GM15510 (cell line): ENCODE measurements around the gene COL4A1.

Experiments
- POLR2A ChIP-seq: IDR thresholded peaks from 3 replicates; pipeline ENCODE4 v1.6.1; 2011; ENCODE audit warnings: borderline replicate concordance; ENCODE audit not compliant: insufficient read length; ENCODE audit errors: extremely low read depth

COL4A1 gene

DNA sequence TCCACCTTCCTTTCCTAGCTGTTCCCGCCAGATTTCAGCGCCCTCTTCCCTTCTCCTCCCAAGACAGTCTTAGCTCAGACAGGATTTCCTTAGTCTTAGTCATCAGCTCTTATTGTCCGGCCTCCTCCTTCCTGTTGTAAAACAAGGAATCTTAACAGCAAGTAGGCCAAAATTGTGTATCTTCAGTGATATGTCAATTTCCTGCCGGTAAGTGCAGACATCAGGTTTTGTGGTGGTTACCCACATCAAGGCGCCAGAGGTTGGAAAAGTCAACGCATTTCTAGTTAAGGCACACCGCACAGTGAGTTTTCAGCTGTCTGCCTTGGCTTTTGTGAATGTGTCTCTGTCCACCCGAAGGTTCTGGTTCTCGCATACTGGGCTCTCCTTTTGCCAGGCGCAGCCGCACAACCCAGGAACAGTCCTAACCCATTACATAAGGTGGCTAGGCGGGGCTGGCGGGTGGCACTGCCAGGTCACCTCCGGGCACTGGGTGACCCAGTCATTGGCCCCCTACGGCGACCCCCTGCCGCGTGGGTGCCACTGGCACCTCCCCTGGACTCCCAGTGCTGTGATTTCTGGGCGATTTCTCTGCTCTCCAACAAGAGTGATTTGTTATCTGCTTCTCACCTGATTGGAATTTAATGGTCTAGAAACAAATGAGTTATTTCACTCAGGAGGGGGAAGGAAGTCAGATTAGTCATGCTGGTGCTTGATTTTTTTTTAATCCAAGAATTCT, 13.0 kb upstream of the COL4A1 start:
- no peak for TF ChIP-seq POLR2A

DNA sequence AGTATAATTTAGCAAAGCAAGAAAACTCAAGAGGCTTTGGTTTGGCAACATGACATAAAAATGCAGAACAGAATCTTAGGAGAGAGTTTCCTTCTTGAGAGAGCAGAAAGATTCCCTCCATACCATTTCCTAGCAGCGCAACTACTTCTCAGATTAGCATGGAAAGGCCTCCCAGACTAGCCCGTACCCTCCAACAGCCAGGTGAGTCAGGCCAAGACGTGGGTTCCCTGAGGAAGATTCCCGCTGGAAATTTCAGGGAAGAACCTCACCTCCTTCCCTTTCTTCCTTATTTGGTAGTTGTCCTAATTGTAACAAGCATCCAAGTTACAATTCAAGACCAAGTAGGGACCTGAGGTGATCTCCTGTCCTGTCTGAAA, 12.4 kb upstream of the COL4A1 start:
- no peak for TF ChIP-seq POLR2A

DNA sequence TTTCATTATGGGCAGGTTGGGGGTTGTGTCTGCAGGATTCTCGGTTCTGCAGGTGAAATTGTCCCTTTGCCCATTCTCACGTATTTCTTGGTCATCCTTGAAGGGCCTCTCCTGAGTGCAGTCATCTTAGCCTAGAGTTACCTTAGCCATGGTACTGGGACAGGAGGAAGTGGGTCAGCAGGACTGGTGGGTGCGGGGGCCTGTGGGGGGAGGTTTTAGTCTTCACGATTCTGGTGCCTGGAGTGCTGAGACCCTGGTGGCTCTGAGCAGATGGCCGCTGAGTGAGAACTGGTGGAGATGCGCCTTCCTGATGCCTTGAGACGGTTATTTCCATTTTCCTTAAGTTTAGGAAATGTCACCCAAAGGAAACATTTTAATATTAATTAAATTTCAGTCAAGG, 12.0 kb upstream of the COL4A1 start:
- TF ChIP-seq POLR2A, result no peak

DNA sequence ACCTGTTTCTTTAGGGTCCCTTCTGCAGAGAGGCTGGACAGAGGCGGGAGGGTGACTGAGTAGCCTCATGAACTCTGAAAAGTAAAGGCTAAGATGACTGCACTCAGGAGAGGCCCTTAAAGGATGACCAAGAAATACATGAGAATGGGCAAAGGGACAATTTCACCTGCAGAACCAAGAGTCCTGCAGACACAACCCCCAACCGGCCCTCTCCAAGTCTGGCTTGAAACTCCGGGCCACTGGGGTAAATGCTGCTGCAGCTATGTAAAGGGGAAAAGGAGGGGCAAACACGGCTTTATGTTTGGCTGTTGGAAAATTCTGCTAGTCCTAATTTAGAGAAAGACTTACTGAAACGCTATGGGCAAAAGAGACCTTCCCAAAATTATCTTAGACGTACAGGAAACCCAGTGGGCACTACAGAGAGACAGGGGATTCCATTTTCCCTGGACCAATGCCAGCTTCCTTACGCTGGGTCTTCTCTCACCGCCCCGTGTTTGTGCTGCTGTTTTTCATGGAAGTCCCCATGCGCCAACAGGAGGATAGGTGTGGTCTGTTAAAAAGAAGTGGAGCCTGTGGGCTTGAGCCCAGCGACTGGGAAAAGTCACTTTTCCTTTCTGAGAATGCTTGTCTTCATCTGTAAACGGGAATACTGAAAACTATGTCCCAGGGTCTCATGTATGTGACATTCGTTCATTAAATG, 10.7 kb upstream of the COL4A1 start:
- no peak for TF ChIP-seq POLR2A

DNA sequence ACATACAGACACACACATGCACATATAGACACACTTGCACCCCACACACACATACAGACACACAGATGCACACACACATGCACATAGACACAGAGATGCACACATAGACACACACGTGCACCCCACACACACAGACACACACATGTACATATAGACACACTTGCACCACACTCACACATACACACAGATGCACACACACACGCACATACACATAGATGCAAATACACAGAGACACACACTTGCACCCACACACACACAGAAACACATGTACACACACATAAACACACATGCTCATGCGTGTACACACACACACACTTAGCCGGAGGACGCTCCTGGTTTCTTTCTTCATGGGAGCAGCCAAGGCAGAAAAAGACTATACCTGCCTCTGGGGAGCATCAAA, 10.1 kb upstream of the COL4A1 start:
- TF ChIP-seq POLR2A, result no peak

DNA sequence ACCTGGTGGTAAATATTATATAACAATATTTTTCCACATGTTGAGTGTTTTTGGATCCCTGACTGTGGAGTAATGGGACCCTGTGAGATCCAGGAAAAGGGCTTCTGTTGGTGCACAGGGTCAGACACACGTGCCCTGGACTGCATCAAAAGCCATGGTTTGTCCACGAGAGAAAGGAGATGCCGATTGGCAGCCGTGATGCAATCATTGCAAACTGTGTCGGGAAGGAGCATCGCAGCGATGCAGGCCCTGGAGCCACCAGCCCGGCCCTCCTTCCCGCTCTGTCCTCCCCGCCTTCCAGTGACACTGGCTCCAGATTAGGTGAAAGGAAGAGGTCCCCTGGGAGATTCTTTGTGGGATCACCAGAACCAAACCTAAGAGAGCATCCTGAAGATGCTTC, 9.2 kb upstream of the COL4A1 start:
- no peak for TF ChIP-seq POLR2A

DNA sequence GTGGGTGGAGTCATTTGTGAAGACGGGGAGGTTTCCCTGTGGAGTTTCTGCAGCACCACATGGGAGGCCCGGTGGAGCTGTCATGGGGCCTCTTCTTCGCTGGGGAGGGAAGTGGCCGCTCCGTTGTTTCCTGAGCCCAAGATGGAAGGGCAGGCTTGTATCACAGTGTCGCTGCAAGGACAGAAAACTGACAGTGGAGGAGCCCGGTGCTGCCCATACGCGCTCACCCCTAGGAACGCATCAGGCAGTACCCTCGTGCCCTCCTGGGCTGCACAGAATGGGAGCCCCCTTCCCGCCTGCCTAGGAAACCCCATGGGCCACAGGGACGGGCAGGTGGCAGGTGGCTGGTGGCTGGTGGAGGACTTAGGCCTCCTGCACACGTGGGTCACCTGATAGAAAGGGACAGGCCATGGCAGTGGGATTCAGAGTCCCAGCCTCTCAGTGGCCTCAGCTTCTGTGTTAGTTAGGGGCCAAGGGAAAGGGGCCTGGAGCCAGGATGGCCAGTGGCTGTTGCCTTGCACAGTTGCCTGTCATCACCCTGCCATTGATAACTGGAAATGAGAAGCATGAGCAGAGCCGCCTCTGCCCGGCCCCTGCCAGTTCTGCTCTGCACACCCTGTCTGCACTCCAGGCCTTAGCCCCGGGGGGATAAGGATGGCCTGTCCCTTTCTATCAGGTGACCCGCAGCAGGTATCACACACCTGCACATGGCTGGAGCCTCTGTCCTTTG, 7.7 kb upstream of the COL4A1 start:
- no peak for TF ChIP-seq POLR2A

DNA sequence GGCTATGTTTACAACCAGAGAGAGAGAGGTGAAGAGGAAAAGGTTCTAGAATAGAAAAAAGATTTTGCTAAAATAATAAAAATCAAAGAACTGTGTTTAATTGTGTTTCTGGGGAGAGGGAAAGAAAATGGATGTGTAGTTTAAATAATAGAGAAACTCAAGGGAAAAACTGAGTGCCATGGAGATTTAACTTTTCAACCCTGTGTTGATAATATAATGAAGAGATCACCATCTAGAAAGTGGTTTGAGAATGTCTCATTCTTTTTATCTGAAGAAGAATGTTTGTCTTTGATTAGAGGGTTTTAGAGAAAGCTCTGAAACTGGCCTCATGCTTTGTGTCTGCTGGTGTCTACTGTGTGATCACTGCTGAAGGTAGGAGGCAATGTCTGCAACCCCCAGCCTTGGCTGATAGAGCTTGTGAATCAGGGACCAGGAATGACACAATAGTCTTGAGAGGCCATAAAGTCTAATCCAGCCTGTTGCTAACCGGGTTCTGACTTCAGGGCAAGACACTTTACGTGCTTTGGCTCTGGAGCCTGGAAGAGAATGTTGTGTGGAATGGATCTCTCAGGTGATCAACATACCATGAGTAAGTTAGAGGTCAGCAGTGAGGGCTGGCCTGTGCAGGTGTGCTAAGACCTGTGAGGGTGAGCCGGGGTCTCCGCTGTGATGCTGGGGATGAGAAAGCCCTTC, 5.5 kb upstream of the COL4A1 start:
- TF ChIP-seq POLR2A, result no peak

DNA sequence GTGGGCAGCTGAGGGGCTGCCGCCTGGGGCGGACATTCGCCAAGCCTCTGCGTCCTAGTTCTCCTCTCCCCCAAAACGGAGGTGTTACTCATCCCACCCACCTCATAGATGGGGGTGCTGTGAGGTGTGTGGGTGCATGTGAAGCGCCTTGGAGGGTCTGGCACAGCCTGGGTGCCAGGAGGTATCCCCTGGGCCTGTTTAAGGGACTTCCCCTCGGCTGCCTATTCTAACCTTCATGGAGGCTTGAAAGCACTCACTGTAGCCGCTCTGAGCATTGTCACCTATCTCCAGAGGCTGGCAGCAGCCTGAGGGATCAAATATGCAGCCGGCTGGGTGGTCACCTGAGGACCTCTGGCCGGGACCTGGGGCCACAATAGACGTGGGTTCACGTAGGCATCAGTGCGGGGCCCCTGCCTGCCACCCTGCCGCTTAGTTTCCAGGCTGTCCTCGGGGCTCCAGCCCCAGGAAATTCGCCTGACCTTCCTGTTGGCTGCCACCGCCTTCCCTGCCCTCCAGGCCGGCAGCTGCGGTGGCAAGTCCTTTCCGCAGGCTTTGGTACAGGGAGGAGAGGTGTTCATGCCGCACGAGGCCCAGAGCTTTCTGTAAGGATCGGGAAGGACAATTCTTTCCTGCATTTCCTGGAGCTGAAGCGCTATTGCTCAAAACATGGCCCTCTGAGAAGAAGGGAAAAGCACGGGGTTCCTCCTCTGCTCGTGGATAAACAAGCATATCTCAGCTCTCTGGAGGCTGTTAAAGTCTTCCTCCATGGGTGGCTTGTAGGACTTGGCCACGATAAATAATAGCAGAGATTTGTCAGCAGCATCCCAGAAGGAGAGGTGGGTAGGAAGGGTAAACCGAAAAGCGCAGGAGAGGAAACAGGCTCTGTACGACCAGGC, 4.7 kb upstream of the COL4A1 start:
- TF ChIP-seq POLR2A, result no peak

DNA sequence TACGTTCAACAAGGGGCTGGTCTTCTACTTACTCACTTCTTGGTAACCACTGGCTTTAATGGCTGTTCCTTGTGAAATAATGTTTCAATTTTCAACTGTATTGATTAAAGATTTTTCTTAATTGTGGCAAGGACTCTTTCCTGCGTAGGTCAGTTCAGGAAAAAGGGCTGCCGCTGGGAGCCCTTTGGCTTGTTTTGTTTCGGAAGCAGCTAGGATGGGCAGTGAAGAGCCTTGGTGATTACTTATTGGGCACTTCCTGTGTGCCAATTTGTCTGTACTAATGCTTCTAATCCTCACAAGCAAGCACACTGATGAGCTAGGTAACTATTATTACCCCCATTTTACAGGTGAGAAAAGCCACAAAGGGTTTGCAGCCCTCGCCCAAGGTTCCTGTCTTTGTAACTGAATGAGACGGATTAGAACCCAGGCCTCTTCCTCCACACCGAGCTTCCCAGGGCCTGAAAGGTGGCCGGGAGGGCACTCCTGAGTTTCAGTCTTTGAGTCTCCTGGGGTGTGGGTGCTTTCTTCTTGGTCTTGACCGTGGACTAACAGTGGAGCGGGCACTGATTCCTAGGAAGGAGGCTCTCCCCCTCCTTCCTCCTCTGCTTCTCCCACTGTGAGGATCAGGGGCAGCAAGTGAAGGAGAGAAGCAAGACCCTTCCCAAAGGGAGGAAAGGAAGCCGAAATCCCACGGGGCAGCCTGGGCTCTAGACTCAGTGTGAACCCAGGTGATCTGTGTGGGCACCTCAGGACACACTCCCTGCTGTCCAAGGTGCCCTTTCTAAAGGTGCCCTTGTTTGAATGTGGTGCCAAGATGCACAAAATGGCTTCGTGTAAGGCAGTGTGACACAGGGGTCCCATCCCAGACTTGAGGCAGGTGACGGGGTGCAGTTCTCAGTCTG, 3.8 kb upstream of the COL4A1 start:
- TF ChIP-seq POLR2A, result no peak

DNA sequence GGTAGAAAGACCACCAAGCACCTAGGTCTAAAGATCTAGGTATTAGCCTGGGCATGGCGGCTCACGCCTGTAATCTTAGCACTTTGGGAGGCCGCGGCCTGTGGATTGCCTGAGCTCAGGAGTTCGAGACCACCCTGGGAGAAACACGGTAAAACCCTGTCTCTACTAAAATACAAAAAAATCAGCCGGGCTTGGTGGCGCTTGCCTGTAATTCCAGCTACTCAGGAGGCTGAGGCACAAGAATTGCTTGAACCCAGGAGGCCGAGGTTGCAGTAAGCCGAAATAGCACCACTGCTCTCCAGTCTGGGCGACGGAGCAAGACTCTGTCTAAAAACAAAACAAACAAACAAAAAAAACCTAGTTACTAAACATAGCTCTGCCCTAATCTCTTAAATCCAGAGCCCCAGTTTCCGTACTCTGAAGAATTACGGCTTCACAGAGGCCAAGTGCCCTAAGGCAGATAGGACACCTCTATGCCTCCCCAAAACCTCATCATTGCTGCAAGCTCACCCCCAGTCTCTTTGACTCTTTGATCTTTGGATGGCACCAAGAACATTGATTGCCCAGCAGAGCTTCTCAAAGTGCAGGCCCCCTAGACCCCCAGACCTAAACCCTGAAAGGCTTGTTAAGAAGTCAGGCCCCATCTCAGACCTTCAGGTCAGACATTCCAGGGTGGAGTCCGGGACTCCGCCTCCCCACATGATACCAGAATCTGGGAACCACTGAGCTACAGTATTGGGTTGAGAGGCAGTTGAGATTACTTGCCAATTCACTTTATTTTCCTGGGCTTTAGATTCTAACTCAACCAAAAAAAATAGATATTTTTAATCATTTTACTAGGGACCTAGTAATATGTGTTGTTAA, 2.9 kb upstream of the COL4A1 start:
- TF ChIP-seq POLR2A, result no peak

DNA sequence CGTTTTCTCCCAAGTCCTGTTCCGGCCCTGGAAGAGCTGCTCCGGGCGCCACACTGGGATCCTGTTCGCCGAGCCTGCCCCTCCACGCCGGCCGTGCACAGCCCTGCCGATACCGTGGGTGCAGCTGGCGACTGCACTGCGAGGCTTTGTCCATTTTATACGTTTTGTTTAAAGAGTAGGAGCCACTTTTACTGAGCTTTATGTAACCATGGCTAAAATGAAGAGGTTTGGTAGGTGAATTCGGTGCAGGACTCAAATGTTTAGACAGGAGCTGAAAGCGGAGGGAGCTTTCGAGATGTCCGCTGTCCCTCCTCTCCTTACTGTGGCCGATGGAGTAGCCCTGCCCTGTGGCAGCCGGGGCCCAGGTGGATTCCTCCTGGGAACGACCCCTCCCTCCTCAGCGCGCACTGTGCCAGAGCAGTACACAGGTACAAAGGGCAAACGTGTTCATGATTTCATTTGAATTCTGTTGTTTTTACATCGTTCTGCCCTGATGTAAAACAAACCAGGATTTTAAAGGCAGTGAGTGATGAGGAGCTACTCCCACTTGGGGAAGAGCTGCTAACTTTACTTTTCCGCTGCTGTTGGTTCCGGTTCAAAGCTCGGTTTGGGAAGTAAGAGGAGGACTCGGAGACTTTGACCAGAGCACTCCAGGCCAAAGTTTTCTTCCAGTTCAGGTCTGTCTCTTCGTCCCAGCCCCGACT, 1.9 kb upstream of the COL4A1 start:
- TF ChIP-seq POLR2A, result no peak
